Measurements from ENCODE around the gene ZDHHC19.
"Not testable (repeated sequence)": the region's sequence is repeated elsewhere in the genome, so short reads cannot be mapped to it uniquely, and the experiment has no call there.

ZDHHC19 gene

DNA sequence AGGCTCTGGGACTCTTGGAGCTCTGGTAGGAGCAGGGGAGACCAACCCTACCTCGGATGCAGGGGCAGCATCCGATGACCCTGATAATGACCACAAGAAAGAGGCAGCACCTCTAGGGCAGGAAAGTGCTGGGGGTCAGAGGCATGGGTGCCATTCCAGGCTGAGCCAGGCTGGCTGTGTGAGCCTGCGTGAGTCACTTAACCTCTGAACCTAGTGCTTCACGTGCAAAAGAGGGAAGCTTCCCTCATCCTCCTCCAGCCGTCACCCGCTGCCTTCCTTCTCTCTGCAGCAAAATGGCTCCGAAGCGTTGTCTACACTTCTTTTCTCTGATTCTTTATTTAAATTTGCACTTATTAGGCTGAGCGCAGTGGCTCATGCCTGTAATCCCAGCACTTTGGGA, 35.5 kb downstream of the ZDHHC19 start:
- no peak for DNase-seq

DNA sequence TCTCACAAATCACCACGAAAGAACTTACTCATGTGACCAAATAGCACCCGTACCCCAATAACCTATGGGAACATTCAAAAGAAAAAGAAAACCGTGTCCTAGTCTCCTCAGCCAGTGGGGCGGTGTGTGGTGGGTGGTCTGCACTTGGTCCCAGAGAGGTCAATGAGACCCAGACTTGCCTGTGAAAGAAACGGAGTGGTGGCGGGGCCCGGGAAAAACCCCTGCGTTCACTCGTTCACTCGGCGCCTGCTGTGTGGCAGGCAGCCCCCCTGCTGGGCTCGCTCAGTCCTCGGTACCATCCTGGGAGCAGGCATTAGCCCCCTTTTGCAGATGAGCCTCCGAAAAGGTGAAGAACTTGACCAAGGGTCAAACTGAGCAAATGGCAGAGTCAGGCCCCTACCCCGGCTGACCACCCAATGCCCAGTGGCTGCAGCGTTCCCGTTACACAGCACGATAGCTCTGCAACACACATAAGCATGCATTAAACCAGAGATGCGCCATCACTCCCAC, 36.0 kb downstream of the ZDHHC19 start:
- no peak for DNase-seq

DNA sequence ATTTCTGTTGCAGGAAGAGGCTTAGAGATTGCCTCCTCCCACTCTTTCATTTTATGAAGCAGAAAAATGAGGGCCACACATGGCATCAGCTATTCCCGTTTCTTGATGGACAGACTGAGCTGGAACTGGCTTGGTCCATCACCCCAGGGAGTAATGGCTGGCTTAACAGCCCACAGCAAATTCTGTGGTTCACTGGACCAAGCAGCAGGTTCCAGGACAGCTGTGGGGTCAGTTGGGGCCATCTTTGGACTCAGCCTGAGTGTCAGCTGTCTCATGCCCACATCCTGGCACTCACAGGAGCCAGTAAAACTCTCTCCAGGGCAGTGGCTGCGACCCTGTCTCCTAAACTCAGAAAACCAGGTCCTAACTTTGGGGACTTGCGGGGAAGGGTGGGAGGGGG, 36.5 kb downstream of the ZDHHC19 start:
- DNase-seq: no peak

DNA sequence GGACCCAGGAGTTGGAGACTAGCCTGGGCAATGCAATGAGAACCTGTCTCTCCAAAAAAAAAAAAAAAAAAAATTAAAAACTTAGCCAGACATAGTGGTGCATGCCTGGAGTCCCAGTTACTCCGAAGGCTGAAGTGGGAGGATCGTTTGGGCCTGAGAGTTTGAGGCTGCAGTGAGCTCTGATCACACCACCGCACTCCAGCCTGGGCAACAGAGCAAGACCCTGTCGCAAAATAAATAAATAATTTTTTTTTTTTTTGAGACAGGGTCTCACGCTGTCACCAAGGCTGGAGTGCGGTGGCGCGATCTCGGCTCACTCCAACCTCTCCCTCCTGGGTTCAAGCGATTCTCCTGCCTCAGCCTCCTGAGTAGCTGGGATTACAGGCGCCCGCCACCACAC, 40.9 kb downstream of the ZDHHC19 start:
- not testable (repeated sequence) for DNase-seq

- DNase-seq: no peak
These were observed 41.4 kb downstream of the ZDHHC19 start for GRCh38 chr3:196169836-196170240.

DNA sequence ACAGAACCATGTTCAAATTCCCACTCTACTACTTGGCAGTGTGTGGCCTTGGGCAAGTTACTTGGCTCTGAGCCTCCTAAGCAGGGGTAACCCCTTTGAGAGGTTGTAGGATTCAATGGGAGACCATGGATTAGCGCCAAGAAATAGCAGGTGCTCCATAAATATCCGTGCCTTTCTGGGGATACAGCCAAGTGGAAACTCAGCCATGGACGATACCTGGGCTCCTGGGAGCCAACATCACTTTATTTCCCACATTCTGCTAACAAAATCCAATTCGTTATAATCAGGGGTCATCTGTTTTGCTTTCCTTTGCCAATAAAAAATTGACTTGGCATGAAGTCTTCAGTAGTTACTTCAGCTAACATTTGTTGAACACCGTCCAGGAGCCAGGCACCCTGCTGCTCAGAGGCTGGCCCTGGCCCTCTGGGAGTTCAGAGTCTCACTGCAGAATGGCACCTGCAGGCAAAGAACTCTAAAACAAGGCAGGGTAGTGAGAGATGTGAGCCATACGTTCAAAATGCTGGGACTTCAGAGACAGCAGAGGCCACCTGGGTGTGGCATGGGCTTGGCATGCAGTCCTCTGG, 42.3 kb downstream of the ZDHHC19 start:
- DNase-seq: no peak

DNA sequence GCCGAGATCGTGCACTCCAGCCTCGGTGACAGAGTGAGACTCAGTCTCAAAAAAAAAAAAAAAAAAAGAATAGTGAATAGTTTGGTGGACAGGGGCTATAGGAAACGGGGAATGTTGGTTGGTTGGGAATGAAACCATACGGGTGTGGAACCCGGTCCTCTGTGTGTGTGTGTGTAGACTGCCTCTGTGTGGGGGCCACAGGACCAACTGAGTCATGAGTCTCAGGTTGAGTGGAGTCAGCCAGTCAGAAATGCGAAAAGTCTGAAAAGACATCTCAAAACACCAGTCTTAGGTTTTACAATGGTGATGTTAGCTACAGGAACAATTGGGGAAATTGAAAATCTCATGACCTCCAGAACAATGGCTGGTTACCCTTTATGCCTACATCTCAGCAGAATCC, 44.5 kb downstream of the ZDHHC19 start:
- DNase-seq: peak; percentile 49 to 55

DNA sequence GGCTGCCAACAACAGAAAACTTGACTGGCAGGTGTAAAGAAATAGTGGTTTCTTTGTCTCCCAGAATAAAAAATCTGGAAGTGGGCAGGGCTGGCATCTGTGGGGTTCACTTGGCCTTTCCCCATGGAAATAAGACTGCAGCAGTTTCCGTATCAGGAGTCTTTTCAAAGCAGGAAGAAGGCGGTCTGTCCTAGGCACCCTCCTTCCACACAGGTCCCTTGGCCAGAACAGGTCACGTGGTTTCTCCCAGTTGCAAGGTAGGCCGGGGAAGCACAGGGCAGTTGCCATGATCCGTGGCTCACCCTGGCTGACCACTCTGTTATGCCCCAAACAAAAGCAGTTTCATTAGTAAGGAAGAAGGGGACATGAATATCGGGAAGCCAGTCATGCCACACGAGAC, 45.4 kb downstream of the ZDHHC19 start:
- DNase-seq: no peak

DNA sequence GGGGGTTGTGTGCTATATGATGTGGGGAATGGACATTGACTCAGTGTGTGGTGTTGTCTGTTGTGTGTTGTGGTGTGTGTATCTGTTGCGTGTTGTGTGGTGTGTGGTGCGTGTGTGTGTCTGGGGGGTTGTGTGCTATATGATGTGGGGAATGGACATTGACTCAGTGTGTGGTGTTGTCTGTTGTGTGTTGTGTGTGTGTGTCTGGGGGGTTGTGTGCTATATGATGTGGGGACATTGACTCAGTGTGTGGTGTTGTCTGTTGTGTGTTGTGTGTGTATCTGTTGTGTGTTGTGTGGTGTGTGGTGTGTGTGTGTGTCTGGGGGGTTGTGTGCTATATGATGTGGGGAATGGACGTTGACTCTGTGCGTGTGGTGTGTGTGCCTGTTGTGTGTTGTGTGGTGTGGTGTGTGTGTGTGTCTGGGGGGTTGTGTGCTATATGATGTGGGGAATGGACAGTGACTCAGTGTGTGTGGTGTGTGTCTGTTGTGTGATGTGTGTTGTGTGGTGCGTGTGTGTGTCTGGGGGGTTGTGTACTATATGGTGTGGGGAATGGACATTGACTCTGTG, 46.1 kb downstream of the ZDHHC19 start:
- DNase-seq: not testable (repeated sequence)

- DNase-seq: no peak
These were observed 46.6 kb downstream of the ZDHHC19 start for GRCh38 chr3:196164576-196164975.

- no peak for DNase-seq
These were observed 47.3 kb downstream of the ZDHHC19 start for GRCh38 chr3:196163666-196164493.

- no peak for DNase-seq
These were observed 48.0 kb downstream of the ZDHHC19 start for GRCh38 chr3:196163212-196163611.

GRCh38 chr3:196162679-196163078, 48.5 kb downstream of the ZDHHC19 start:
- DNase-seq: no peak

DNA sequence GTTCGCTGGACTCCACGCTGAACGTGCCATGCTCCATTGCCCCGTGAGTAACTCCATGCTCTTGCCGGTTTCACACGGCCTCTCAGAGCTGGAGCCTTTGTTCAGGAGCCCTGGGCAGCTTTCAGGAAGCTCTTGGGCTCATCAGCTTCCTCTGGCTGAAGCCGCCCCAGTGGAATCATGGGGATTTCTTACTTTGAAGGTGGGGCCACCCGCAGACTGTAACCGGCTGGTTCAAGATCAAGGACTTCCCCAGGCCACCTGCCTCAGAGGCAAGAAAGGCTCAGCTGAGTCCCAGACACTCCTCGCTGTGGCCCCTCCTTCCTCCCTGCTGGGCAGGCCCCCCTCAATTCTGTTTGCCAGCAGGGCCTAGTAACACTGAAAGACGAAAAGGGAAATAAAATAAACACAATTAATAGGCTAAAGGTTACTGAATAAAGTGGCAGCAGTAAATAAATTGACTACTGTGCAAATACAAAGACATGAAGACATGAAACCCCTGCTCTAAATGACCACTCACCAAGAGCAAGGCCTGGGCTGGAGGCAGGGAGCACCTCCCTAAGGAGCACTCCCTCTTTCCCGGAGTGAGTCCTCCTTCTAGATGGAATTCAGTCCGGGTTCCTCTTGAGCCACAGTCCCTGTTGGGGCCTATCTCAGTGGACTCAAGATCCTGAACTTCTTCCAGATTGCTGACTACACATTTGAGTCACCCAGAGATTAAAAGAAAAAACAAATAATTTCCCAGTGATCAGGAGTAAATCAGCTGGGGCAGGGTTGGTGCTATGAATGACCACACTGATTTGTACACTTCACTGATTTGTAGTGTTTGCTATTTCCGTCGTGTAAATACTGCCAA, 51.0 kb downstream of the ZDHHC19 start:
- peak in 1 of 2 experiments; percentile 42 for DNase-seq

DNA sequence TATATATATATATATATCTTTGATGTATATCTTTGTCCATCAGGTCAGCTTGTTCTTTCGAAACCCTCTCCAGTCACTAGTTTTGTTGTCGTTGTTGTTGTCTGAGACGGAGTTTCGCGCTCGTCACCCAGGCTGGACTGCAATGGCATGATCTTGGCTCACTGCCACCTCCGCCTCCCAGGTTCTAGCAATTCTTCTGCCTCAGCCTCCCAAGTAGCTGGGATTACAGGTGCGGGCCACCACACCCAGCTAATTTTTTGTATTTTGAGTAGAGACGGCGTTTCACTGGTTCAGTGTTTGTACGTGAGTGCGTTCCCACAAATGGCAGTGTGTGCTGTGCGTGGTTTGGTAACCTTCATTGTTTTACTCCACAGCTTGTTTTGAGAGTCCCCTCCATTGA, 51.7 kb downstream of the ZDHHC19 start:
- DNase-seq: no peak

DNA sequence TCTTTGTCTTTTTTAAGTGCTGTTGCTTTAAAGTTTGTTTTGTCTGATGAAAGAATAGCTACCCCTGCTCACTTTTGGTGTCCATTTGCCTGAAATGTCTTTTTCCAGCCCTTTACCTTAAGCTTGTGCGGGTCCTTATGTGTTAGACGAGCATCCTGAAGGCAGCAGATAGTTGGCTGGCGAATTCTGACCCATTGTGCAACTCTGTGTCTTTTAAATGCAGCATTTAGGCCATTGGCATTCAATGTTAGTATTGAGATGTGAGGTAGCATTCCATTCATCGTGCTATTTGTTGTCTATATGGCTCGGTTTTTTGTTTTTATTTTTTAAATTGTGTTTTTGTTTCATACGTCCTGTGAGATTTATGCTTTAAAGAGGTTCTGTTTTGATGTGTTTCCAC, 55.0 kb downstream of the ZDHHC19 start:
- DNase-seq: no peak

DNA sequence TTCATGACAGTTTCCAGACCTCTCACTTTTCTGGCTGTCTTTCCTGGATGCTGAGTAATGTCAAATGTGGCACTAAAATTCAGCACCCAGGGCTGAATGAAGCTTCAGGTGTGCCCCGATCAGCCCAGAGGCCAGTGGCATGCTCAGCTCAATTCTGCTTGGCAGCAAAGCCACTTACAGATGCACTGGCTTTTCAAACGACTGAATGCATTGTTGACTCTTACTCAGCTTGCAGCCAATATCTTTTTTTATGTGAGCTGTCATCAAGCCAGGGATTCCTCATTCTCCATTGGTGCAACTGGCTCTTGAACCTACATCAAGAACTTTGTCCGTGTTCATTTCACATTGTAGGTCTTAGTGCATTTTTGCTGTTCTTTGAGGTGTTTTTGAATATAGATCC, 60.7 kb downstream of the ZDHHC19 start:
- no peak for DNase-seq

DNA sequence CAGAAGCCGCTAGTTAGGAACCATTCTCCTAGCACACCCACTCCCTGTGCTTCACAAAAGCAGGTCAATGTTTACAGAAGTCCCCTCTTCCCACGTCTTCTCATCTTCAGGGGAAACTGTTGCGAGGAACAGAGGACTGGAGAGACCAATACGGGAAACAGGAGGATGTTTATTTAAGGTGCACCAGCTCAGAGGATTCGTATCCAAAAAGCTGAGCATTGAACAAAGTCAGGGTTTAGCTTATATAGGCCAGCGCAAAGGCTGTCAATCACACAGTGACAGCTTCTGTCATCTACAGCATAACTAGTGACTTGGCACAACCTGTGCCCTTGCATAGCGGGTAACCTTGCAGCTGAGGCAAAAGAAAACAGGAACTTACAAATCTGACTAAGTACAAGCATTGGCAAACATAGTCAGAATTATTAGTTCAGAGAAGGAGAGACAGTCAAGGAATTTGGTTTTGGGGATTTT, 61.3 kb downstream of the ZDHHC19 start:
- no peak for DNase-seq

GRCh38 chr3:196149375-196149774, 61.8 kb downstream of the ZDHHC19 start:
- no peak for DNase-seq

All from activated T-cell treated with anti-CD3 and anti-CD28 coated beads, Interleukin-2, amount 50 U/mL, for 48 hours (primary cell).